Measurements from ENCODE around the gene FAM111A.
"Not testable (repeated sequence)": the region's sequence is repeated elsewhere in the genome, so short reads cannot be mapped to it uniquely, and the experiment has no call there.

Gene FAM111A

DNA sequence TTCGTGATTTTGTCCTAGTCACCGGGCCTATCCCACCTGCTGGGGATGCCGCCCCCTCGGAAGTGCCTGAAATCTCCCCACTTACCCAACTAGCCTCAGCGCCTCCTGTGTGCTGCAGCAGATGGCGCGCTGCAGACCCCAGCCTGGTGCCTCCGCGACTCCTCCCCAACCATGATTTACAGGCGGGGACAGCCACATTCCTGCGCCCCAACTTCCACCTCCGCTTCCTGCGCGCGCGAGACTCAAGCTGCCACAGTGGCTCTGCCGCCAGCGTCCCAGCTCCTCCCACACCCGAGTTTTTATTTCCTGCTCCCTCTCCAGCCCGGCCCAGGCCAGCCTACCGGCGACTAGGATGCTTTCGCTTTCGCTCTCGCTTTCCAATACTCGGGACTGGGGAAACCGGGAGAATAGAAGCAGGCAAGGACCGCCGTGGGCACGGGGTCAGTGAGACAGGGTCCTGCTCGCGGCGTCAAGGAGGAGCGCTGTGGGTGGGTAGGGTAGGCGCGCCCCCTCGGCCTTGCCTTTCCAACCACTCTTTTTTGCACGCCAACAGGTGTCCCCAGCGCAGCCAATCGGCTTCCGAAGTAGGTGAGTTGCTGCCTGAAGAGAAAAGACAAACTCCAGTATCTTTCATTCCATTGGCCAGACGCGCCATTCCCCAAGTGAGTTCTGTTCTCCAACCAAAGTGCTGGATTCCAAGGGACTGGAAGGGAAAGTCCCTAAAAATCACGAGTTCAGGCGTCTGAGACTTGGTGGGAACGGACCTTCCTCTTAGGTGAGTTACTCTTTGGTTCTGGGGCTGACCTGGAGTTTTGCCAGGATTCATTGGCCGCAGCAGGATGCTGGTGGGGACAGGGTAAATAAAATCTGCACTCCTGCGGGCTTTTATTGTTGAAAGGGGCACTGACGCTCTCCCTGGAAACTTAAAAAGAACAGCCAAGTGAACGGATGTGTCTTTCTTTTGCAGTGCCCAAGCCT, at the start of gene FAM111A:
Gene FAM111A, plus strand, starts transcription at position 327 of the 978 bp plus-strand sequence. CDS start 6,017 bp downstream, outside the sequence.
- peak; percentile 88 for DNase-seq (ENCODE audit: low read depth, low spot score)
- H3K27ac ChIP-seq: peak within 1 kb of the TSS; percentile 78

GRCh38 chr11:59093576-59093975, 49.1 kb upstream of the FAM111A start:
- not testable (repeated sequence) for DNase-seq (ENCODE audit: low read depth, low spot score); H3K27ac ChIP-seq

GRCh38 chr11:59095225-59095624, 47.4 kb upstream of the FAM111A start:
- DNase-seq (ENCODE audit: low read depth, low spot score): not testable (repeated sequence)

DNA sequence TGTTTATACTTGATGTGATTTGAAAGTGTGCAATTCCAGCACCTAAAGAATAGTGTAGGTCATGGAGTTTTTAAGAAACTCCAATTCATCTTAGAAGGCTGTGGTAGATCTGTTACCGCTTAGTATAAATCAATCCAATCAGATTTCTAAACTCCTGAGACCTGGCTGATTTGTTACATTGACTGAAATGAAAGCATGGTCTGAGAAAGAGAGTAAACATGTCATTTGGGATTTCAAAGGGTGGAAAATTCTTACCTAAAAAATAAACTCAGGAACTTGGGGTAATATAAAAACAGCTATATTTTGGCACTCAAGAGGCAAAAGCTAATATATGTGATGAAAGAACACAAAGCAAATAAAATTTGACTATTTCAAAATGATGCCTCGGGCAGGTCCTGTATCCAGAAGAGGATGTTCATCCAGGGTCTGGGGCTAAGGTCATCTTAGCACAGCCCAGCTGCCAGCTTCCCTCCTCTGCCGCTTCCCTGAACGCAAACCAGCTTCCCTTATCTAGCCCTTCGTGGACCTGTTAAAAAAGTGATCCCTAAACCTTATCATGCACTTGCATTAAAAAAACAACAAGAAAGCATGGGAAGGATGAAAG, 46.6 kb upstream of the FAM111A start:
- H3K27ac ChIP-seq; DNase-seq (ENCODE audit: low read depth, low spot score): not testable (repeated sequence)

More at GRCh38 chr11:59095225-59095624, 47.4 kb upstream of the FAM111A start:
- H3K27ac ChIP-seq: not testable (repeated sequence)

GRCh38 chr11:59097113-59097708, 45.4 kb upstream of the FAM111A start:
- DNase-seq (ENCODE audit: low read depth, low spot score): no peak
- no peak overlapping the region for H3K27ac ChIP-seq

GRCh38 chr11:59097938-59098337, 44.7 kb upstream of the FAM111A start:
- DNase-seq (ENCODE audit: low read depth, low spot score): not testable (repeated sequence)

GRCh38 chr11:59102259-59102765, 40.3 kb upstream of the FAM111A start:
- no peak for DNase-seq (ENCODE audit: low read depth, low spot score)
- no peak overlapping the region for H3K27ac ChIP-seq

More at GRCh38 chr11:59097938-59098337, 44.7 kb upstream of the FAM111A start:
- not testable (repeated sequence) for H3K27ac ChIP-seq

- DNase-seq (ENCODE audit: low read depth, low spot score): peak; percentile 75
- H3K27ac ChIP-seq: no peak within 1 kb of the TSS
These were observed 36.0 kb upstream of the FAM111A start, which contains the start of gene FAM111B for GRCh38 chr11:59106363-59107336. FAM111B (plus strand) TSS chr11:59107237; CDS start chr11:59109626, 2,389 bp downstream.

GRCh38 chr11:59107721-59108120, 34.9 kb upstream of the FAM111A start:
- DNase-seq (ENCODE audit: low read depth, low spot score); H3K27ac ChIP-seq: not testable (repeated sequence)

- H3K27ac ChIP-seq: no peak overlapping the region
- DNase-seq (ENCODE audit: low read depth, low spot score): no peak
These were observed 30.2 kb upstream of the FAM111A start for GRCh38 chr11:59112494-59112893.

GRCh38 chr11:59114344-59114743, 28.3 kb upstream of the FAM111A start:
- no peak for DNase-seq (ENCODE audit: low read depth, low spot score)
- H3K27ac ChIP-seq: no peak overlapping the region

GRCh38 chr11:59115553-59115952, 27.1 kb upstream of the FAM111A start:
- H3K27ac ChIP-seq: no peak overlapping the region
- DNase-seq (ENCODE audit: low read depth, low spot score): no peak

GRCh38 chr11:59117774-59118173, 24.9 kb upstream of the FAM111A start:
- no peak for DNase-seq (ENCODE audit: low read depth, low spot score)
- H3K27ac ChIP-seq: no peak overlapping the region

DNA sequence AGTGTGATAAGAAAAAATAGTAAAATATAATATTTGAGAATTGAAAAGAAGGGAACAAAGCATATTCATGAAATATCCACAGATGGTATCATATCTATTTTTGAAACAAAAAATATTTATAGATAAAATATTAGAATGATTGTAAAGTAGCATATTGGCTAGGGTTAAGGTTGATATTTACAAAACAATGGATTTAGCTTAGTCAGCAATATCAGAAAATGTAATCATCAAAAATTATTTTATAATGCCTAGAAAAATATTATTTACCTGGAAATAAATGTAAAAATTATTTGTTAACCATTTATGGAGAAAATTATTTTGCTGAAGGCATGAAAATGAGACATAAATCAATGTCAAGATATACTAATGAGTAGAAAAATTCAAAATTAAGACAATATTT, 22.8 kb upstream of the FAM111A start:
- DNase-seq (ENCODE audit: low read depth, low spot score): no peak

DNA sequence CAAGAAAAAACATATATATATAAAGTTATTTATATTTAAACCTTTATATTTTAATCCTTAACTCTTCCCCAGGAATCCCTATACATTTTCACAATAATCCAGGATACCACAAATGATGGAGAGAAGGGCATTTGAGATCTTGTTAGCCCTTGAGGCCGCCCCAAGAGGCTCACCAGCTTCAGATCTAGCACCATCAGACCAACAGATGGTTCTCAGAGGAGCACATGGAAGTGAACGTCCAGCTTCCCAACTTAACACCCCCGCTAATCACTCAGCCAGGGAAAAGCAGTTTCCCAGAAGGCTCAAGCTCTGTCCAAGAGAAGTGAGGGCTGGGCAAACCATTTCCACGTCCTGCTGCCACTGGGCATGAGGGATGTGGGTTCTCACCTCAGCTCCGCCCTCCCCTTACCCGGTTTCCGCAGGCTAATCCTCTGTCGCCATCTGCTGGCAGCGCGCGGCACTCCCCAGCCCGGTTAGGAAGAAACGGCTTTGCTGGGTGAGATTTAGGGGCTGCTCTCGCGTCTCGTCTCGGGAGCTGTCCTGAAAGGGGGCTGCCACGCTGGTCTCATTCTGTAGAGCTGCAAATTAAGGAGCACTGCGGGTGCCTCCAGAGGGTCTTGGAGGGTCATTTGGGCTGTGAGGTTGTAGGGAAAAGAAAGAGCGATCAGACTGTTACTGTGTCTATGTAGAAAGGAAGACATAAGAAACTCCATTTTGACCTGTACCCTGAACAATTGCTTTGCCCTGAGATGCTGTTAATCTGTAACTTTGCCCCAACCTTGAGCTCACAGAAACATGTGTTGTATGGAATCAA, 6.8 kb upstream of the FAM111A start:
- no peak for DNase-seq (ENCODE audit: low read depth, low spot score)

More for the DNA sequence above, 22.8 kb upstream of the FAM111A start:
- H3K27ac ChIP-seq: no peak overlapping the region

DNA sequence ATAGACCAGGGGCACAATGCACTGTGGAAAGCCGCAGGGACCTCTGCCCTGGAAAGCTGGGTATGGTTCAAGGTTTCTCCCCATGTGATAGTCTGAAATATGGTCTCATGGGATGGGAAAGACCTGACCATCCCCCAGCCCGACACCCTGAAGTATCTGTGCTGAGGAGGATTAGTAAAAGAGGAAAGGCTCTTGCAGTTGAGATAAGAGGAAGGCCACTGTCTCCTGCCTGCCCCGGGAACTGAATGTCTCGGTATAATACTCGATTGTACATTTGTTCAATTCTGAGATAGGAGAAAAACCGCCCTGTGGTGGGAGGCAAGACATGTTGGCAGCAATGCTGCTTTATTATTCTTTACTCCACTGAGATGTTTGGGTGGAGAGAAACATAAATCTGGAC, 6.1 kb upstream of the FAM111A start:
- H3K27ac ChIP-seq: not testable (repeated sequence)

More for the DNA sequence above, 6.8 kb upstream of the FAM111A start:
- H3K27ac ChIP-seq: no peak overlapping the region

DNA sequence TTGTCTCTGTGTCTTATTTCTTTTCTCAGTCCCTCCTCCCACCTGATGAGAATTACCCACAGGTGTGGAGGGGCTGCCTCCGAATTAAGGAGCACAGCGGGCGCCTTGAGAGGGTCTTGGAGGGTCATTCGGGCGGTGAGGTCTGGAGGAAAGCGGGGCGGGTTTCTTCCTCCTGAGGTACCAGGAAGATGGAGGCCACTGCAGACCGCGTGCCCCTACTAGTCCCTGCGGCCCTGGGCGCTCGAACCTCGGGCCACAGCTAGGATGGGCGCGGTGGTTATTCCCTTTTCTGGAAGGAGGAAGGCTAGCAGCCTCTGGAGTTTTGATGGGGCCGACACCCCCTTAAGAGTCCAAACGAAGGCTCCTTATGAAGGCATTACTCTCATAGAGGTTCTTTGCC, 5.5 kb upstream of the FAM111A start:
- H3K27ac ChIP-seq: no peak overlapping the region
- no peak for DNase-seq (ENCODE audit: low read depth, low spot score)

More for the DNA sequence above, 6.1 kb upstream of the FAM111A start:
- DNase-seq (ENCODE audit: low read depth, low spot score): not testable (repeated sequence)

- H3K27ac ChIP-seq: no peak overlapping the region
- no peak for DNase-seq (ENCODE audit: low read depth, low spot score)
These were observed 4.0 kb upstream of the FAM111A start for GRCh38 chr11:59138643-59139042.
